ENCODE measurements around the gene LTBP1. TPM values are rescaled to one million over a fixed set of nuclear protein-coding genes. Genes with fewer than 3 reads are reported as not detected.

Gene LTBP1
- total RNA-seq, 2 experiments from 2014 or later, result 0.14 to 0.31 TPM

GRCh38 chr2:33317369-33318007, 370.7 kb downstream of the LTBP1 start:
- no peak overlapping the region for H3K27ac Mint-ChIP-seq
- H3K36me3 Mint-ChIP-seq, result no peaks in the 10 kb centered on the region
- H3K4me1 Mint-ChIP-seq, result peaks cover 17% of the 10 kb centered on the region
- no peaks in the 10 kb centered on the region for H3K9me3 Mint-ChIP-seq
- H3K27me3 Mint-ChIP-seq, result peaks cover 36% of the 10 kb centered on the region
- DNase-seq, result no peak
- H3K4me3 Mint-ChIP-seq, result no peak overlapping the region

GRCh38 chr2:33318456-33318855, 371.7 kb downstream of the LTBP1 start:
- H3K36me3 Mint-ChIP-seq, result no peaks in the 10 kb centered on the region
- no peaks in the 10 kb centered on the region for H3K9me3 Mint-ChIP-seq
- DNase-seq, result no peak
- H3K4me3 Mint-ChIP-seq, result no peak overlapping the region
- no peak overlapping the region for H3K27ac Mint-ChIP-seq
- peaks cover 26% of the 10 kb centered on the region for H3K27me3 Mint-ChIP-seq
- H3K4me1 Mint-ChIP-seq, result peaks cover 18% of the 10 kb centered on the region

- Mint-ChIP-seq H3K4me3 (no peak overlapping the region), H3K9me3 (no peaks in the 10 kb centered on the region), H3K36me3 (no peaks in the 10 kb centered on the region), H3K27ac (peak overlapping the region; percentile 68), H3K4me1 (peaks cover 18% of the 10 kb centered on the region), H3K27me3 (peaks cover 25% of the 10 kb centered on the region)
- no peak for DNase-seq
Measured at GRCh38 chr2:33320573-33320972, 373.8 kb downstream of the LTBP1 start.

GRCh38 chr2:33321236-33321771, 374.6 kb downstream of the LTBP1 start:
- H3K27ac Mint-ChIP-seq, result peak overlapping the region; percentile 74
- no peaks in the 10 kb centered on the region for H3K9me3 Mint-ChIP-seq
- H3K36me3 Mint-ChIP-seq, result no peaks in the 10 kb centered on the region
- peak overlapping the region; percentile 15 for H3K4me3 Mint-ChIP-seq
- peaks cover 22% of the 10 kb centered on the region for H3K27me3 Mint-ChIP-seq
- H3K4me1 Mint-ChIP-seq, result peaks cover 18% of the 10 kb centered on the region
- peak; percentile 37 for DNase-seq

GRCh38 chr2:33321876-33322483, 375.2 kb downstream of the LTBP1 start:
- Mint-ChIP-seq H3K36me3 (no peaks in the 10 kb centered on the region), H3K4me3 (peak overlapping the region; percentile 15), H3K9me3 (no peaks in the 10 kb centered on the region), H3K27ac (peak overlapping the region; percentile 34), H3K27me3 (peaks cover 22% of the 10 kb centered on the region), H3K4me1 (peaks cover 18% of the 10 kb centered on the region)
- no peak for DNase-seq

GRCh38 chr2:33322612-33323011, 375.9 kb downstream of the LTBP1 start:
- H3K4me1 Mint-ChIP-seq, result peaks cover 18% of the 10 kb centered on the region
- DNase-seq, result no peak
- no peaks in the 10 kb centered on the region for H3K9me3 Mint-ChIP-seq
- H3K27me3 Mint-ChIP-seq, result peaks cover 22% of the 10 kb centered on the region
- H3K36me3 Mint-ChIP-seq, result no peaks in the 10 kb centered on the region
- H3K4me3 Mint-ChIP-seq, result no peak overlapping the region
- H3K27ac Mint-ChIP-seq, result no peak overlapping the region

- no peaks in the 10 kb centered on the region for H3K36me3 Mint-ChIP-seq
- no peak overlapping the region for H3K4me3 Mint-ChIP-seq
- no peak for DNase-seq
- no peak overlapping the region for H3K27ac Mint-ChIP-seq
- H3K4me1 Mint-ChIP-seq, result peaks cover 18% of the 10 kb centered on the region
- H3K27me3 Mint-ChIP-seq, result peaks cover 11% of the 10 kb centered on the region
- H3K9me3 Mint-ChIP-seq, result no peaks in the 10 kb centered on the region
Measured at GRCh38 chr2:33323957-33324356, 377.2 kb downstream of the LTBP1 start.

GRCh38 chr2:33326100-33326499, 379.3 kb downstream of the LTBP1 start:
- no peaks in the 10 kb centered on the region for H3K9me3 Mint-ChIP-seq
- DNase-seq, result no peak
- H3K4me3 Mint-ChIP-seq, result no peak overlapping the region
- no peaks in the 10 kb centered on the region for H3K36me3 Mint-ChIP-seq
- H3K27me3 Mint-ChIP-seq, result peaks cover 3% of the 10 kb centered on the region
- no peak overlapping the region for H3K27ac Mint-ChIP-seq
- H3K4me1 Mint-ChIP-seq, result peaks cover 14% of the 10 kb centered on the region

GRCh38 chr2:33333433-33333832, 386.7 kb downstream of the LTBP1 start:
- no peak overlapping the region for H3K27ac Mint-ChIP-seq
- peaks cover 7% of the 10 kb centered on the region for H3K27me3 Mint-ChIP-seq
- no peak overlapping the region for H3K4me3 Mint-ChIP-seq
- H3K4me1 Mint-ChIP-seq, result no peaks in the 10 kb centered on the region
- DNase-seq, result no peak
- no peaks in the 10 kb centered on the region for H3K9me3 Mint-ChIP-seq
- no peaks in the 10 kb centered on the region for H3K36me3 Mint-ChIP-seq

GRCh38 chr2:33334083-33334482, 387.3 kb downstream of the LTBP1 start:
- no peaks in the 10 kb centered on the region for H3K4me1 Mint-ChIP-seq
- no peaks in the 10 kb centered on the region for H3K9me3 Mint-ChIP-seq
- H3K36me3 Mint-ChIP-seq, result no peaks in the 10 kb centered on the region
- no peak overlapping the region for H3K27ac Mint-ChIP-seq
- no peak for DNase-seq
- no peak overlapping the region for H3K4me3 Mint-ChIP-seq
- peaks cover 13% of the 10 kb centered on the region for H3K27me3 Mint-ChIP-seq

- Mint-ChIP-seq H3K4me1 (no peaks in the 10 kb centered on the region), H3K27me3 (peaks cover 13% of the 10 kb centered on the region), H3K4me3 (no peak overlapping the region), H3K9me3 (no peaks in the 10 kb centered on the region), H3K36me3 (no peaks in the 10 kb centered on the region), H3K27ac (no peak overlapping the region)
- DNase-seq, result no peak
Measured at GRCh38 chr2:33335516-33335915, 388.8 kb downstream of the LTBP1 start.

- Mint-ChIP-seq H3K4me3 (no peak overlapping the region), H3K27me3 (peaks cover 13% of the 10 kb centered on the region), H3K27ac (no peak overlapping the region), H3K9me3 (no peaks in the 10 kb centered on the region), H3K36me3 (no peaks in the 10 kb centered on the region), H3K4me1 (no peaks in the 10 kb centered on the region)
- no peak for DNase-seq
Measured at GRCh38 chr2:33336036-33336625, 389.4 kb downstream of the LTBP1 start.

- Mint-ChIP-seq H3K27me3 (peaks cover 13% of the 10 kb centered on the region), H3K9me3 (no peaks in the 10 kb centered on the region)
Measured at GRCh38 chr2:33337385-33337960, 390.7 kb downstream of the LTBP1 start.

GRCh38 chr2:33337981-33338380, 391.2 kb downstream of the LTBP1 start:
- no peak for DNase-seq
- no peaks in the 10 kb centered on the region for H3K9me3 Mint-ChIP-seq
- peaks cover 11% of the 10 kb centered on the region for H3K27me3 Mint-ChIP-seq
- H3K4me1 Mint-ChIP-seq, result no peaks in the 10 kb centered on the region
- no peak overlapping the region for H3K27ac Mint-ChIP-seq
- H3K36me3 Mint-ChIP-seq, result no peaks in the 10 kb centered on the region
- H3K4me3 Mint-ChIP-seq, result no peak overlapping the region

More at GRCh38 chr2:33337385-33337960, 390.7 kb downstream of the LTBP1 start:
- Mint-ChIP-seq H3K4me3 (no peak overlapping the region), H3K36me3 (no peaks in the 10 kb centered on the region), H3K27ac (no peak overlapping the region), H3K4me1 (no peaks in the 10 kb centered on the region)
- no peak for DNase-seq

GRCh38 chr2:33339269-33339668, 392.5 kb downstream of the LTBP1 start:
- H3K27ac Mint-ChIP-seq, result no peak overlapping the region
- H3K4me1 Mint-ChIP-seq, result peaks cover 5% of the 10 kb centered on the region
- no peak for DNase-seq
- H3K36me3 Mint-ChIP-seq, result no peaks in the 10 kb centered on the region
- no peak overlapping the region for H3K4me3 Mint-ChIP-seq
- H3K27me3 Mint-ChIP-seq, result peaks cover 11% of the 10 kb centered on the region
- no peaks in the 10 kb centered on the region for H3K9me3 Mint-ChIP-seq
